ENCODE measurements around the gene ETFA.

The ETFA gene

DNA sequence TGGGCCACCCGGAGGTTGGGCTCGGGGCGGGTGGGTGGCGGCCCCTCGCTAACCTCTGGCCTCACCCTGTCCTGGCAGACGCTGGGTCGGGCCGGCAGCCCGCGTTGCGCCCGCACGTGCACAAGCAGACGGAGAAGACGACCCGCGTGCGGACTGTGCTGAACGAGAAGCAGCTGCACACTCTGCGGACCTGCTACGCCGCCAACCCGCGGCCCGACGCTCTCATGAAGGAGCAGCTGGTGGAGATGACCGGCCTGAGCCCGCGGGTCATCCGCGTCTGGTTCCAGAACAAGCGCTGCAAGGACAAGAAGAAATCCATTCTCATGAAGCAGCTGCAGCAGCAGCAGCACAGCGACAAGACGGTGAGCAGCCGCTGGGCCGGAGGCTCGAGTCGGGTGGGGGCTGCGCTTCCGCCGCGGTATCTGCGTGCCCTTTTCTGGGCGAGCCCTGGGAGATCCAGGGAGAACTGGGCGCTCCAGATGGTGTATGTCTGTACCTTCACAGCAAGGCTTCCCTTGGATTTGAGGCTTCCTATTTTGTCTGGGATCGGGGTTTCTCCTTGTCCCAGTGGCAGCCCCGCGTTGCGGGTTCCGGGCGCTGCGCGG lies 29.0 kb upstream of the ETFA start:
- peak; percentile 49 for DNase-seq (ENCODE audit: low spot score)

- DNase-seq (ENCODE audit: low spot score) = peak; percentile 51
Observed at GRCh38 chr15:76339305-76340197, 28.3 kb upstream of the ETFA start.

DNA sequence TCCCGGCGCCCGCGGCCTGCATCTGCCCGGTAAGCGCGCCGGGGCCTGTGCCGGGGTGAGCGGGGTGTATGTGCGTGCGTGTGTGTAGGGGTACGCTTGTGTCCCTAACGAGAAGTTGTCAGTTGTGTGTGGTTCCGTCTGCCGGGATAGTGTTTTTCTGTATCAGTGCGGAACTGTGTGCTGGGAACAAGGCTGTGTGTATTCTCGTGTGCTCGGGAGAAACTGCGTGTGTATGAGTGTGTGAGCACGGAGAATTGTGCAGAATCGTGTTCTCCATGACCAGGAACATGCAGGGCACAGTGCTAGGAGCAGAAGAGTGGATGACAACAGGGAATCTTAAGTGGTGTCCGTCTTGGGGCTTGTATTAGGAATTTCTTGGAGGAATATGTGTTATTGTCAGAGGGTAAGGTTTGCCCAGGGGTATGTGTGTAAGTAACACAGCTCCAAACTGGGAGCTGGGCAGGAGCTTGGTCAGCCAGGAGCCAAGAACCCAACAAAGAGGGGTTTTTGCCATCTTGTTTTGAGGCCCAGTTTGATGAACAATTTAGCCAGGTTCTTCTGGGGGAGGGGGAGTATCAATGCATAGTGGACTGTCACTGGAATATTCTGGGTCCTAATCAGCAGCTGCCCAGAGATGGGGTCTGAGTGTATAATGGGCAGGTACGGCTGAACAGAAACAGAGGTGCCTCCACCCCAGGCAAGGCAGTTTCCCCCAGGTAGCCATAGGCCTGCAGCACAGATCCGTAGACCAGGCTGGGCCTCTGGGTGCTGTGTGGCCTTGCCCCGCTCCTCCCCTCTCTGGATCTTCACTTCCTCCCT lies 27.4 kb upstream of the ETFA start:
- no peak for DNase-seq (ENCODE audit: low spot score)

DNA sequence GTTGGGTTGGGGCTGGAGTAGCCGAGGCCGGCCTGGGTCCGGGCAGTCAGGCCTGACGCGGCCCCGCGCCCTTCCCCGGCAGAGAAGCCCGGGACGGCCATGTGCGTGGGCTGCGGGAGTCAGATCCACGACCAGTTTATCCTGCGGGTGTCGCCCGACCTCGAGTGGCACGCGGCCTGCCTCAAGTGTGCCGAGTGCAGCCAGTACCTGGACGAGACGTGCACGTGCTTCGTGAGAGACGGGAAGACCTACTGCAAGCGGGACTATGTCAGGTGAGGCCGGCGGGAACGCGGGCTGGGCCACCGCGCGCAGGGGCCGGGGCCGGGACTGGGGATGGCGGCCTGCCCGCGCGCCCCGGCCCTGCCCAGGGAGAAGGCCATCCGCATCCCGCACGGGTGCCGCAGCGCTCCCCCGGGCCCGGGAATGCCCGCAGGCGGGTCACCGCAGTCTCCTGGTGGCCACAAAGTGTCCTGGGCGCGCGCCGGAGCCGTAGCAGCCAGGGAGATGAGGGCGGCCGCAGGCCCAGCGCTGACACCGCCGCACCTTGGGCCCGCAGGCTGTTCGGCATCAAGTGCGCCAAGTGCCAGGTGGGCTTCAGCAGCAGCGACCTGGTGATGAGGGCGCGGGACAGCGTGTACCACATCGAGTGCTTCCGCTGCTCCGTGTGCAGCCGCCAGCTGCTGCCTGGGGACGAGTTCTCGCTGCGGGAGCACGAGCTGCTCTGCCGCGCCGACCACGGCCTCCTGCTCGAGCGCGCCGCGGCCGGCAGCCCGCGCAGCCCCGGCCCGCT lies 26.6 kb upstream of the ETFA start:
- DNase-seq (ENCODE audit: low spot score) = no peak

DNA sequence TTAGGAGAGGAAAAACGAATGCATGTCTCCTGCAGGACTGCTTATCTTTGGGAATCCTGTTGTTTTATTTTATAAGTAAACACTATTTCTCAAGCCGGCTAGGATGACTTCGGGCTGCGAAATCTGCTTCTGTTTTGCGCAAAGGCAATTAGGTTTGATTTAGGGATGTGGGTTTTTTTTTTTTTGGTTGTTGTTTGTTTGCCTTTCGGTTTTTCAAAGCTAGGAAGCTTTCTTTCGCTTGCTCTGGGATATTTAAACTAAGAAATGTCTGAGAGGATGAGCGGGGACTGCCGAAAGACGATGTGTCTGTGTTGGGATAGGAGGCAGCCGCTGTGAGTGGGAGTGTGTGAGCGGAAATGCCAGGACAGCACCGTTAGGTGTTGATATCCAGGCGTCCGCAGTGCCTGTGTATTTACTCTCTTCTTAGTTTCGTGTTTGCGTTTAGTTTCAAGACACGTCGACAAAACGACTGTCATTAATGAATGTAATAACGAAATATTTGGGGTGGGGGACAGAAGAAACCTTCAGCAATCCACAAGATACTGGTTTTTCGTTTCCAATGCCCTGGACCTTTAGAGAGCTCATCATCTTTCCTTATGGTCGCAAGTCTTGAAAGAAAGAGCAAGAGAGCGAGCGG lies 25.9 kb upstream of the ETFA start:
- no peak for DNase-seq (ENCODE audit: low spot score)

DNA sequence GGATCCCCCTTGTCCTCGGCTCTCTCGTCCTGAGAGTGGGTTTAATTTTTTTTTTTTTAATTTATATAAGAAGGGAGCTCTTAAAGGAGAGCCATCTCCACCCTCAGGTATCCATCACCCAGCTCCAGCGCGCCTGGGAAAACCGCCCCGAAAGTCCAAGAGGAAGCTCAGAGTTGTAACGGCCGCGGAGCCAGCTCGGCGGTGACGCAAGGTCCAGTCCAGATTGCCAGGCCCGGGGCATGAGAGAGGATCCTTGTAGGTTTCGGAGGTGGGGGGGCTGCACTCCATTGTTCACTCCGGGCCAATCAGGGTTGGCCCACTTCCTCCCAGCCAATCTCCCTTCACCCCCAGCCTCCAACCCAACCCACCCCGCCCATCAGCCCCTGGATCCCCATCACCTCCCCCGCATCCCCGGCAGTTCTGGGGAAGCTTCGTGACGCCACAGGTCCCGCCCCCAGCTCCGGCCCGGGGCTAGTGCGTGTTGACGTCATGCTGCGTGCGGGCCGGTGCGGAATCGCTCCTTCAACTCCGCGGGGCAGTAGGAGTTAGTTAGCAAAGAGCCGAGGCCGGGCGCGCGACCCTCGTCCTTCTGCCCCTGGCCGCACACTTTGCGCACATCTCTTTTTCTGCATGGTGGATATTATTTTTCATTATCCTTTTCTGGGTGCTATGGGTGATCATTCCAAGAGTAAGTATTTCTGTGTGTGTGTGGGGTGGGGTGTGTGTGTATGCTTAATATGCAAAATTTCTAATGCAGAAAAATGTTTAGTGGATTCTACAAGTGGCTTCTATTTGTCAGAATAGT lies 25.2 kb upstream of the ETFA start, which contains the start of gene ISL2:
ISL2 (plus strand) TSS at position 520 of the 805 bp plus-strand sequence; CDS start at position 631, 111 bp downstream.
- DNase-seq (ENCODE audit: low spot score) = peak; percentile 53

- no peak for DNase-seq (ENCODE audit: low spot score)
Observed at GRCh38 chr15:76335307-76336253, 24.3 kb upstream of the ETFA start.

DNA sequence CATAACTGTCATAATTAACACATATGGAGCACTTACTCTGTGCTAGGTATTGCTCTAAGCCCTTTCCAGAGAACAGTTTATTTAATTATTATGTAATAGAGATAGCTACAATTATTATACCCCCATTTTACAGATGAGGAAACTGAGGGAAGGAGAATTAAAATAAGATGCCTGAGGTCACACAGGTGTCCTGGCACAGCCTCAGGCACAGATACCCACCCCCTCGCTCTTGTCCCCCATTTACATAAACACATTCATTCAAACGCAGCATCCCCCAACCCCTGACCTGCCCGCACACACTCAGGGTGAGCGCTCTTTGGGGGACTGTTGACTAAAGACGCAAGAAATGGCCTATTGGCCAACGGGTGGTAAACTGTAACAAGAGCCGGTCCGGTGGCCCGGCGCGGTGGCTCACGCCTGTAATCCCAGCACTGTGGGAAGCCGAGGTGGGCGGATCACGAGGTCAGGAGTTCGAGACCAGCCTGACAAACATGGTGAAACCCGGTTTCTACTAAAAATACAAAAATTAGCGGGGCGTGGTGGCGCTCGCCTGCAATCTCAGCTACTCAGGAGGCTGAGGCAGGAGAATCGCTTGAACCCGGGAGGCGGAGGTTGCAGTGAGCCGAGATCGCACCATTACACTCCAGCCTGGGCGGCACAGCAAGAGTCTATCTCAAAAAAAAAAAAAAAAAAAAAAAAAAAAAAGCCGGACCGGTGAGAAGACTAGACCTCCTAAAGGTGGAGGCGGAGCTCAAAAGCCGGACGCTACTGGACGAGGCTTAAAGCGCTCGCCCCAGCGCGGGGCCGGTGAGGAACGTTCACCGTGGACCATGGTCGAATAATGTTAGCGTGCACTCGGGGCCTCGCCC lies 23.4 kb upstream of the ETFA start:
- no peak for DNase-seq (ENCODE audit: low spot score)

- no peak for DNase-seq (ENCODE audit: low spot score)
Observed at GRCh38 chr15:76333720-76334437, 22.6 kb upstream of the ETFA start.

DNA sequence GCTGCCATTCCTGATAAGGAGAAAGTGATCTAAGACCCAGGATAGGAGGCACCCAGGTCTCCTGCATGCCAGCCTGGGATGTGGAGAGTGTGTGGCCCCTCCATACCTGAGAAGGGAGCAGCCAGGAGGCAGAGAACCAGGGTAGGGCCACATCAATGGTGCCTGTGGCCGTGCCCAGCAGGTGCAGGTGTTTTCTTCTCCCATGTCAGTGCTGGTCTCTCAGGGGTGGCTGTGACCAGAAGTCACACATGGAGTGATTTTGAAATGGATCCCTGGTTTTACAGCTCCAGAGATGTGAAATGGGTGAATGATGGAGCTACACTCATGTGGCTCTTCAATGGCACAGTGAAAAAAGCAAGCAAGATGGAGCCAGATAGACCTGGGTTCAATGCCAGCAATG lies 22.0 kb upstream of the ETFA start:
- DNase-seq (ENCODE audit: low spot score) = no peak

GRCh38 chr15:76332796-76333195 lies 21.5 kb upstream of the ETFA start:
- DNase-seq (ENCODE audit: low spot score) = no peak

DNA sequence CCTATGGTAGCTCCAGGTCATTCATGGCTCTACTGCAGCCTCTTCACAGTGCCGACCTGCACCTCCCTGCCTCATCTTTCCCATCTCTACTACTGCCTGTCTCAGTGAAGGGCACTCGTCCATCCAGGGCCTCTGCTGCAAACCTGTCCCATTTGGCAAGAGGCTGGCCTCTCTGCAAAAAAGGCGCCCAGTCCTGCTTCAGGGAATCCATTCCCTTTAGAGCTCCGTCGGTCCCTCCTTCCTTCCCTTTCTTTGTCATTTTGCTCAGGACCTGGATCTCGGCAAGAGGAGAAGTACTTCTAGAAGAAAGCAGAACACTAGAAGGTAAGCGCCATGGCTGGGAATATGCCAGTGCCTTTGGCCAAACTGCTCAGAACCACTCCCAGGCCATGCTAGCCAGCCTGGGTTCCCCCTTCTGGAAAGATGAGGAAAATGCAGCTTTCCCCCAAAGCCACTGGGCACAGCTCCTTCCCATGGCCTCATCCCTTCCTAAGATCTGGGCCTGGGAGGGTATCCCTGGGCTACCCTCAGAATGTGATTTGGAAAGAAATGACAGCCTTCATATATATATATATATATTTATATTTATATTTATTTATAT lies 18.9 kb upstream of the ETFA start:
- DNase-seq (ENCODE audit: low spot score) = peak; percentile 90

- peak; percentile 20 for DNase-seq (ENCODE audit: low spot score)
Observed at GRCh38 chr15:76328958-76329357, 17.7 kb upstream of the ETFA start.

GRCh38 chr15:76328106-76328696 lies 16.9 kb upstream of the ETFA start:
- no peak for DNase-seq (ENCODE audit: low spot score)

DNA sequence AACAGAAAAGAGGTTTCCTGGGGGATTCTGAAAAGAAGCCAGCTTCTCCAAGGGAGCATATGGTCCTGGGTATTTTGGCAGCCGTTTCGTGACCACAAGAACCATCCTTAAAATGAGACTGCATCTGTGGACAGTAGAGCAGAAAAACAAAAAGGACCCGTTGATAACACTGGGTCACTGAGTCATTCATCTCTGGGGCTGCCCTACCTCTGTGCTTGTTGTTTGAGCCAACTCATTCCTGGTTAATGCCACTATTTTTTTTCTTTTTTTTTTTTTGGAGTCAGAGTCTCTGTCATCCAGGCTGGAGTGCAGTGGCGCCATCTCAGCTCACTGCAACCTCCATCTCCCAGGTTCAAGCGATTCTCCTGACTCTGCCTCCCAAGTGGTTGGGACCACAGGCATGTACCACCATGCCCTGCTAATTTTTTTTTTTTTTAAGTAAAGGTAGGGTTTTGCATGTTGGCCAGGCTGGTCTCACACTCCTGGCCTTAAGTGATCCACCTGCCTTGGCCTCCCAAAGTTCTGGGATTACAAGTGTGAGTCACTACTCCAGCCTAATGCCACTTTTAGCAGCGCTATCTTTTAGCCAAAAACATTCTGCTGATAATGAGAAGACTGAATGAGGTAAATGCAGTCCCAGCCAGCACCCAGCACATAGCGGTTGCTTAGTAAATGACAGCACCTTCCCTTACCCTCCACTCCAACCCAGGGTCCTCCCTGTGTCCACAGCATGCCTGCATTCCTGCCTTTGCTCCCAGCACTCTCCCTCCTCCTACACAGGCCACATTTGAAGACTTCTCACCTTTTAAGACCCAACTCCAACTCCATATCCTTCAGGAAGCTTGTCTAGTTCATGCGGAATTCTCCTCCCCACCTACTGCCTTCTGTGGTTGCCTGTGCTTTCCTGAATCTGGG lies 16.2 kb upstream of the ETFA start:
- DNase-seq (ENCODE audit: low spot score) = peak; percentile 21

GRCh38 chr15:76325704-76326103 lies 14.4 kb upstream of the ETFA start:
- DNase-seq (ENCODE audit: low spot score) = no peak
